ENCODE data around the gene SLC46A2.

Gene SLC46A2

DNA sequence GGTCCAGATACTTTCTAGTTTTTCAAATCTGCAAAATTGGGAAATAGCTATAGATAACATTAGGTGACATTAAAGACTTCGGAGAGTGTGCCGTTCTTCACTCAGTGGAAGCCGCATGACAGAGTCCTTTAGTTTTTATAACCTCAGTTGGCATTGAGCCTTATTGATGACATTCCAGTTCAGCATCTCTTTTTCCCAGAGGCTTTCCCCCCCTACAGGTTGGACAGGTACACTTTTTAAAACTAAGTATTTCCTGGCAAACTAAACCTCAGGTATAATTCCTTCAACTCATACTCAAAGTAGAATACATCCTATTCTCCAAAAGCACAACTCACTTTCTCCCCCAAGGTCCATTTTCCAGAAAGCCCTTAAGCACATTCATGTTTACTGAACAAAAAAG lies 58.7 kb downstream of the SLC46A2 start:
- in situ Hi-C loops (cut with HindIII; ENCODE audit: low sequenced_read_pairs): loop anchor here (10.0 kb wide), 1 partner anchor 737 kb away; no protein-coding TSS in a partner anchor

DNA sequence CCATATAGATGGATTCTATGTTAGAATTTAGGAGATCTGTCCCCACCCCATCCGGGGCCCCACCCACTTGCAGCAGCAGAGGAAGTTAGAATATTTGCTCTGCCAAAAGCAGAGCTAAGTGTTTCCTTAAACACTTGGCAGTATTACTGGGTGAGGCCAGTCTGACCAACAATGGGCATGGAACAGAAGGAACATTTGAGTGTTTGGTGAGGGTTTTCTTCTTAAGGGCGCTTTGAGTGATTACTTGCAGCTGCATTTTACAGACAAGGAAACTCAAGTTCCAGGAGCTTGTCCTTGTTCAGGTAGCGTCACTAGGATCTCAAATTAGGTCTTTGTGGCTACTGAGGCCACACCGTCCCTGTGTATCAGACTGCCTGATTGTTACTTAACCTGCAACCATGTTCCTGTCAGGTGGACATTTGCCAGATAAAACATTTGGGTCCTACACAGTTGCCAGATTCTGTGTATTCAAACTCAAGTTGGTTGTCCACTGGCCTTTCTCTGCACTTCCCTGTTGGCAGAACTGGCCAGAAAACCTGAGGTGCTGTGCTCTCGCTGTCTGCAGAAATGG lies 59.3 kb downstream of the SLC46A2 start:
- in situ Hi-C loops (cut with HindIII; ENCODE audit: low sequenced_read_pairs): loop anchor here (10.0 kb wide), 1 partner anchor 737 kb away; no protein-coding TSS in a partner anchor
